NT2/D1 (cell line): ENCODE results near the gene NAT9.

Source experiments
- DNase-seq: peaks from one replicate; pipeline ENCODE4 v3.0.0-alpha.2; 2011; ENCODE audit warnings: low read depth, low spot score
- H3K27me3 ChIP-seq: 2 replicates; pipeline ENCODE4 v1.6.0; 2011; ENCODE audit warnings: mild to moderate bottlenecking; ENCODE audit not compliant: insufficient read length, insufficient read depth
- H3K36me3 ChIP-seq: 2 replicates; pipeline ENCODE4 v1.6.1; 2011; ENCODE audit warnings: mild to moderate bottlenecking, low read length, mixed read lengths; ENCODE audit not compliant: insufficient read depth, insufficient read length
- H3K4me1 ChIP-seq: 2 replicates; pipeline ENCODE4 v1.5.1; 2011; ENCODE audit not compliant: insufficient read depth, insufficient read length
- H3K4me3 ChIP-seq: 2 replicates; pipeline ENCODE4 v1.5.1; 2011; ENCODE audit warnings: low read depth; ENCODE audit not compliant: insufficient read length
- H3K9ac ChIP-seq: 2 replicates; pipeline ENCODE4 v1.6.0; 2011; ENCODE audit warnings: low read depth; ENCODE audit not compliant: insufficient read length
- H3K9me3 ChIP-seq: 2 replicates; pipeline ENCODE4 v1.5.1; 2011; ENCODE audit warnings: mild to moderate bottlenecking, low read length; ENCODE audit not compliant: insufficient read depth
- SUZ12 ChIP-seq: IDR thresholded peaks from 2 replicates; pipeline ENCODE4 v1.6.1; 2011; ENCODE audit not compliant: insufficient read length, insufficient read depth; ENCODE audit errors: extremely low read depth
- YY1 ChIP-seq: IDR thresholded peaks from 2 replicates; pipeline ENCODE4 v1.6.1; 2011; ENCODE audit not compliant: insufficient read length, insufficient read depth
- ZNF274 ChIP-seq: IDR thresholded peaks from 2 replicates; pipeline ENCODE4 v1.6.1; 2011; ENCODE audit warnings: mild to moderate bottlenecking, low read depth, low read length

Gene NAT9

GRCh38 chr17:74818291-74818938, 42.3 kb upstream of the NAT9 start:
- Histone ChIP-seq H3K9me3 (no peaks in the 10 kb centered on the region), H3K36me3 (peaks cover 51% of the 10 kb centered on the region), H3K4me1 (peaks cover 4% of the 10 kb centered on the region), H3K9ac (no peak overlapping the region), H3K27me3 (no peaks in the 10 kb centered on the region), H3K4me3 (no peak overlapping the region)
- DNase-seq, result no peak
- TF ChIP-seq ZNF274 (no peak), SUZ12 (no peak), YY1 (no peak)

GRCh38 chr17:74816905-74817620, 40.9 kb upstream of the NAT9 start:
- Histone ChIP-seq H3K4me3 (no peak overlapping the region), H3K36me3 (peaks cover 52% of the 10 kb centered on the region), H3K4me1 (peaks cover 6% of the 10 kb centered on the region), H3K9ac (no peak overlapping the region), H3K27me3 (no peaks in the 10 kb centered on the region), H3K9me3 (no peaks in the 10 kb centered on the region)
- TF ChIP-seq ZNF274 (no peak), SUZ12 (no peak), YY1 (no peak)
- no peak for DNase-seq

- no peak overlapping the region for H3K4me3 ChIP-seq
- peak overlapping the region; percentile 17 for H3K9ac ChIP-seq
- peaks cover 6% of the 10 kb centered on the region for H3K4me1 ChIP-seq
- H3K36me3 ChIP-seq, result peaks cover 43% of the 10 kb centered on the region
- peak; percentile 15 for DNase-seq
- H3K27me3 ChIP-seq, result no peaks in the 10 kb centered on the region
- TF ChIP-seq ZNF274, result no peak
- TF ChIP-seq YY1, result no peak
- no peak for TF ChIP-seq SUZ12
- no peaks in the 10 kb centered on the region for H3K9me3 ChIP-seq
Observed at GRCh38 chr17:74815550-74816370, 39.6 kb upstream of the NAT9 start.

GRCh38 chr17:74815067-74815466, 38.9 kb upstream of the NAT9 start:
- Histone ChIP-seq H3K9ac (no peak overlapping the region), H3K27me3 (no peaks in the 10 kb centered on the region), H3K36me3 (peaks cover 41% of the 10 kb centered on the region), H3K9me3 (no peaks in the 10 kb centered on the region), H3K4me3 (no peak overlapping the region), H3K4me1 (peaks cover 3% of the 10 kb centered on the region)
- TF ChIP-seq YY1 (no peak), SUZ12 (no peak), ZNF274 (no peak)
- no peak for DNase-seq

- Histone ChIP-seq H3K4me1 (peaks cover 2% of the 10 kb centered on the region), H3K36me3 (peaks cover 38% of the 10 kb centered on the region), H3K27me3 (no peaks in the 10 kb centered on the region), H3K9me3 (no peaks in the 10 kb centered on the region), H3K9ac (no peak overlapping the region), H3K4me3 (no peak overlapping the region)
- no peak for TF ChIP-seq YY1
- TF ChIP-seq SUZ12, result no peak
- TF ChIP-seq ZNF274, result no peak
- no peak for DNase-seq
Observed at GRCh38 chr17:74814453-74814852, 38.3 kb upstream of the NAT9 start.

GRCh38 chr17:74812109-74813009, 36.2 kb upstream of the NAT9 start:
- H3K9ac ChIP-seq, result no peak overlapping the region
- H3K36me3 ChIP-seq, result peaks cover 42% of the 10 kb centered on the region
- TF ChIP-seq YY1 (no peak), SUZ12 (no peak), ZNF274 (no peak)
- H3K27me3 ChIP-seq, result no peaks in the 10 kb centered on the region
- DNase-seq, result no peak
- H3K4me1 ChIP-seq, result peaks cover 2% of the 10 kb centered on the region
- H3K9me3 ChIP-seq, result no peaks in the 10 kb centered on the region
- H3K4me3 ChIP-seq, result no peak overlapping the region
